Activated naive CD4-positive, alpha-beta T cell treated with Interleukin-2 at 50 U/mL for 16 hours (primary cell): ENCODE data around the gene LRFN2.

ENCODE experiments used
- DNase-seq: peaks from one replicate; pipeline ENCODE4 v3.0.0-alpha.2; 2020

Gene LRFN2

DNA sequence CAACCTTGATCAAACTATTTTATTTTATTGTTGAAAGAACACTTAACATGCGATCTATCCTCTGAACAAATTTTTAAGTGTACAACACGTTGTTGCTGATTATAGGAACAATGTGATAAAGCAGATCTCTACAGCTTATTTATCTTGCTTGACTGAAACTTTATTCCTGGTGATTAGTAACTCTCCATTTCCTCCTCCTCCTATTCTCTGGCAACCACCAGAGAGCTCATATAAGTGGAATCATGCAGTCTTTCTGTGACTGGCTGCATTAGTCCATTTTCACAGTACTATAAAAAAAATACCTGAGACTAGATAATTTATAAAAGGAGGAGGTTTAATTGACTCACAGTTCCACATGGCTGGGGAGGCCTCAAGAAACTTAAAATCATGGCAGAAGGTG is 218.1 kb downstream of the LRFN2 start:
- DNase-seq: no peak

- no peak for DNase-seq
Observed at GRCh38 chr6:40362859-40363258, 224.3 kb downstream of the LRFN2 start.

- no peak for DNase-seq
Observed at GRCh38 chr6:40359808-40360207, 227.4 kb downstream of the LRFN2 start.

GRCh38 chr6:40358473-40359460 is 228.4 kb downstream of the LRFN2 start:
- no peak for DNase-seq

DNA sequence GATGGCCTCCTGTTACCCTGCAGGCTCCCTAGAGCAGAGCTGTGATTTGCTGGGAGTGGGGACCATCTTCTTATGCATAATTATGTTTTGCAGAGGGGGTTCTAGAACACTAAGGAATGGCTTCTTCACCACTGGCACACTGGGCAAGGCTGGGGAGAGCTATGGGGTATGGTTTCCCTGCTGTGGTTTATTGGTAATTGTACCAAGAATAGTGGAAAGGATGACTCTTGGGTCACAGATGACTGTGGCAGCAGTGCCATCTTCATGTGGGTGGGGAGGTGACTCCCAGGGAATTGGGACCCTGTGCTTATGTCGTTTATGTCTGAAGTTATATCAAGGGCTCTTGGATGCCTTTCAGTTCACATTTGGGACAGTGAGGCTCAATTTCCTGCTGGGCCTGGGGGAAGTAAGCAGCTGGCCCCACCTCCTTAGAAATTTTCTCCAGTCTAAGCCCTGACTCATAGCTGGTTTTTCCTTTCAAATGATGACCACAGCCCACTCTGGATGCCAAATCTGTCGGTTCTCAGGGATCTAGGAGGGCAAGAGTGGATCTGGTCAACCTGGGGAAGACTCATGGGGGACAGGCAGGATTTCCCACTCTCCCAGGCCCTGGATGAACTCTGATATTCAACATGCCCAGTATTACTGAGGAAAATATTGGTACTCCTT is 230.8 kb downstream of the LRFN2 start:
- no peak for DNase-seq

DNA sequence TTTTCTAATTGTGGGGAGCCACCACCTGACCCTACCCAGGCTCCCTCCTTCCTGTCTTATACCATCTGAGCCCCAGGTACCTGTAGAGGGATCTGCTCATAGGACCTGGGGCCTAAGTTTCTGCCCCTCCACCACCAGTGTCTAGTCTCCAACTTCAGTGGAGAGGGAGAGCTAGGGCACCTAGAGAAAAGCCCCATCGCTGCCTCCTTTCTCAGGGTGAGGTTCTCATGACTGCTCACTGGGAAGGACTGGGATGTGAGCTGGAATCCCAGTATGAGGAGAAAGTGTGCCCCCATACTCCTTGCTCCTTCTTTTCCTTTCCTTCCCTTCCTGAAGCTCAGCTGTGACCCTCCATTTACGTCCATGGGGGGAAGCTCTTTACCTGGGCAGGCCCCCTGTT is 231.6 kb downstream of the LRFN2 start:
- no peak for DNase-seq

DNA sequence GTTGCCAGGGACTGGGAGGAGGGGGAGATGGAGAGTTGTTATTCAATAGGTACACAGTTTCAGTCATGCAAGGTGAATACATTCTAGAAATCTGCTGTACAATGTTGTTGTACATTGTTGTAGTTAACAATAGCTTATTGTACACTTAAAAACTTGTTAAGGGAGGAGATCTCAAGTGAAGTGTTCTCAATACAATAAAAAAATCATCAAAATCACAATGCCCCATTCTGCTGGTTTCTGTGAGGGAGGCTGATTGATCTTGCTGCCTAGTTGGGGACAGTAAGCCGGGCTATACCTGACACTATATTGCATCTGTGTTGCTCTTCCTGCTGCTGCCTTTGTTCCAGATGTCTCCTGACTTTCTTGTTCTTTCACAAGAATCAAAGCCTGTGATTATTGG is 232.1 kb downstream of the LRFN2 start:
- no peak for DNase-seq

GRCh38 chr6:40353967-40354452 is 233.2 kb downstream of the LRFN2 start:
- DNase-seq: no peak

GRCh38 chr6:40353197-40353966 is 233.8 kb downstream of the LRFN2 start:
- no peak for DNase-seq

DNA sequence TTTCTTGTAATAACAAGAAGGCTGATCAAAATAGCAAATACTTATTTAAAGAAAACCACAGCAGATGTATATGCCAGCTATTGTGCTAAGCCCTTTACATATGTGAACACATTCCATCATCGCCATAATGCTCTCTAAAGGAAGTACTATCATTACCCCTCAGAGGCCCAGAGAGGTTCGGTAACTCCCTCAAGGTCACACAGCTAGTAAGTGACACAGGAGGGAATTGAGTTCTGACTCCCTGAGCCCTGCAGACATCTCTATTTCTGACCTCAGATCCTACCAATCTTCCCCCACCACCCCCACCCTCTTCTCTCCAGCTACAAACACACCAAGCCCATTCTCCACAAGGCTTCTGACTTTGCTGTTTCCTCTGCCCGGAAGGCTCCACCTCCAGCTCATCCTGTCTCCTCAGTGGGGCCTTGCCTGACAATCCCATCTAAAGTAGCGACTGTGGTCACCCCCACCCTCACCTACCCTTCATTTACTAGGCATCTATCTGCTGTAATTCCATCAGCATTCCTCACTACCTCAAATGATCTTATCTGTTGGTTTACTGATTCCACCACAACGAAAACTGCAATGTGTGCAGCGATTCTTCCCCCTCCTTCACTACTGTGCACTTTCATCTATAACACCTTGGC is 234.5 kb downstream of the LRFN2 start:
- DNase-seq: no peak

GRCh38 chr6:40352006-40352405 is 235.2 kb downstream of the LRFN2 start:
- no peak for DNase-seq

GRCh38 chr6:40350747-40351217 is 236.4 kb downstream of the LRFN2 start:
- no peak for DNase-seq

DNA sequence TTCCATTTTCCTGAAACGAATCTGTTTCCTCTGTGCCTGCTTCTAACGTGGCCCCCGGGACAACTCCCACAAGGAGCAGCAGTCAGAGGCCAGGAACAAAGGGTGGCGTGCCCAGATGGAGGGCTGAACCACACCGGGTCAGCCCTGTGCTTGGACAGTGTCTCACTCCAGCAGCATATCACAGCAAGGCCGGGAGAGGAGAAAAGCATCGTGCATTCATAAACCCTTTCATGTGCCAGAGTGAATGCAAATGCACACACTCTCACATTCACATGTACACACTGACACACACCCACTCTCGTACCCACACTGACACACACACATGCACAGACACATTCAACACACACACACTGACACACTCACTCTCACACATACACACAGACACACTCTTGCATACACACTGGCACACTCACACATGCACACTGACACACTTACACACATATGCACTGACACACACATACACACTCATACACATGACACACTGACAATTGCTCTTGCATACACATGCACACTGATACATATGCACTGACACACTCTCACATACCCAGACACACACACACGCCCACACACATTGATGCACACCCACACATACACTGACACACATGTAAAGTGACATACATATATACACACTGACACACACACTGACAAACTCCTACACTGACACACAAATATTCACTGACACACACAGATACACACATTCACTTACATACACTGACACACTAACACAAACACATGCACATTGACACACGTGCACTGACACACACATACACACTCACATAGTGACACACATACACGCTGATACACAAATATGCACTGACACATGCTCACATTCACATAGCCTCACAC is 237.0 kb downstream of the LRFN2 start:
- no peak for DNase-seq

- DNase-seq: no peak
Observed at GRCh38 chr6:40349123-40349900, 237.9 kb downstream of the LRFN2 start.

- no peak for DNase-seq
Observed at GRCh38 chr6:40348591-40348990, 238.6 kb downstream of the LRFN2 start.

DNA sequence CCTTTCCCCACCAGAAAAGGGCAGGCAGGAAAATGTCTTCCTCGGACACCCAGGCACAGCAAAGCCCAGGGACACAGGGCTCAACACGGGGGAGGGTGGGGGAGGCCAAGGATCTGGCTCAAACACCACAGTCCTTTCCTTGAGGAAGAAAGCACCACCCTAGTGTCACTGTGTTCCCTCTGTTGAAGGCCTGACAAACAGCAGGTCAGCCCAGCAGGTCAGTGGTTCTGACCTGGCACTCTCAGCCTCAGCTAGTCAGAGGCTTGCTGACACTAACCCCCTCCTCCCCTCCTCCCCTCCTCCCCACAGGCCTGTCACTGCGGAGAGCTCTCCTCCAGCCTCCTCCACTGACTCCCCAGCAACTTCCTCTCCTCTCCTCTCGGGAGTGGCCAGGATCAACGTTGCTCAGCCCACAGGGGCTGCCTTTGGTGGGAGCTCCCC is 239.6 kb downstream of the LRFN2 start:
- no peak for DNase-seq

GRCh38 chr6:40346246-40346645 is 240.9 kb downstream of the LRFN2 start:
- DNase-seq: no peak

DNA sequence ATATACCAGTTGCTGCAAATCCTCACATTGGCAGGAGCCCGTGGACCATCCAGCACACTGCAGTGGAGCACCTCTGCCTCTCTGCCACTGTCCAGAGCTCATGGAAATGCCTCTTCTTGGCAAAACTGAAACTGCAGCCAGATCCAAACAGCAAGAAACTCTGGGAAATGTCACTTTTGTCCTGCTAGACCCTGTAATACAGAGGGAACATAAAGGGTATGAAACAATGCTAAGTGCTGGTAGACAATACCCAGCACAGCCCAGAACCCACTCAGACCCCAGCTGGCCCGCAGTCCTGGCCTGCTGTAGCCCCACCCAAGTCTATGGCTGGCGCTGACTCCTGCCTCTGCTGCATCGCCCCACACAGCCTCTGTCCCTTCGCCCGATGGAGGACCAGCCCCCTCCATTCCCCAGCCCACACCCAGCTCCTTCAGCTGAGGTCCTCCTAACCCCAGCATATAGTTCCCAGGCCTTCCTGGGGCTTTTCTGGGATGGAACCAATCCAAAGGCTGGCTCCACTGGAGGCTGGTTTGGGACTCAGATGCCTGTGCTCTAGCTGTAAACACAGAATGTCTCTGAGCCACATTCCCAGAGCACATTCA is 242.5 kb downstream of the LRFN2 start:
- DNase-seq: no peak

GRCh38 chr6:40343877-40344565 is 243.1 kb downstream of the LRFN2 start:
- no peak for DNase-seq
